EL (cell line): ENCODE data around the gene TARBP1.
A peak's percentile ranks its signal among the peaks of the same experiment; 100 is the strongest.
"Not testable (repeated sequence)": the region's sequence is repeated elsewhere in the genome, so short reads cannot be mapped to it uniquely, and the experiment has no call there.

Experiments used
- DNase-seq: peaks from one replicate; pipeline ENCODE4 v3.0.0-alpha.2; 2016

Gene TARBP1

GRCh38 chr1:234478481-234479309 is at the start of gene TARBP1:
TSS of gene TARBP1 (minus strand) at chr1:234479179. CDS start at chr1:234479103, 76 bp downstream.
- DNase-seq = peak; percentile 78

DNA sequence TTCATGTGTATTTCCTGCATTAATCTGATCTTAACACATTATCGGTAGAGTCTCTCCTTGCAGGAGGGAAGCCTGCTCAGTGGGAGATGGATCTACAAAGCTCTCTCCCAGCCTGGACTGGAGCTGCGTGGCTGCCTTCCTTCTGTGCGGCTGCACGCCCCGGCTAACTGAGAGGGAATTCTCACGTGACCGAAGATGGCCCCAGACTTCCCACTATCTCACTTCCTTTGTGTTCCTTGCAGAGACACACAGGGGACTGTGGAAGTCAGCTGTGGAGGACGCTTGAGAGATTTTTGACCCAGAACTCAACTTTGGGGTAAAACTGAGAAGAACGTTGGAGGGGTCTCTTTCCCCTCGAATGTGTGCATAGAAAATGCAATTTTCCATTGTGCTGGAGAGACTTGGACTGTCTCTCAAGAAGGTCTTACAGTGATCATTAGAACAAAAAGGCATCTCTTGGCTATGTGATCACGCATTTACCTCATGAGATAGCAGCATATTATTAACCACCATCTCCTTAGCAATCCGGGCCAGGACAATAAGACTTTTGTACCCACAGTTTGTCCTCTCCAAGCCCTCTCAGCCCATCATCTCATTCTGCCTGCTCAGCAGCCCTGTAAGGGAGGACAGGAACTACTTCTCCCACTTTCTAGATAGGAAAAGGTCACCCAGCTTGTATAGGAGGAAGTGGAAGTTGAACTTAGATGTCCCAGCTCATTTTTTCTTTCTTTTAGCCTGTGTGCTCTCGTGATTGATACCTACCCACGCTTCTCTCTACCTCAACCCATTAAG is 49.3 kb upstream of the TARBP1 start:
- DNase-seq = no peak

DNA sequence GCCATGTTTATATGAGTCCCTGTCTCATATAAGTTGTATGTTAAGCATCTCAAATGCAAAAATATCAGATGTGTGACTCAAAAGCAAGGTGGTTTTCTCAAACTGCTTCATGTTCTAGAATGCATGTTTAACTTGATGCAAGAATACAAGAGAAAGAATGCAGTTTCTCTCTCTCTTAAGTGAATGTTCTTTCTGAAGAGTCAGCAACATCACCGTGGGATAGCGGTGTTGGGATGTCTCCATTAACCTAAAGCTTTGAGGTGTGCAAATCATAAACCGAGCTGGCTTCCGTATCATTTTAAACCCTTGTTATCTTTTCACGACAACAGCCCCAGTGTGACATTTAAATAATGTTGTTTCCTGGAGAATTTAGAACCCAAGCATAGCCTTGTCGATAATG is 48.4 kb upstream of the TARBP1 start:
- no peak for DNase-seq

DNA sequence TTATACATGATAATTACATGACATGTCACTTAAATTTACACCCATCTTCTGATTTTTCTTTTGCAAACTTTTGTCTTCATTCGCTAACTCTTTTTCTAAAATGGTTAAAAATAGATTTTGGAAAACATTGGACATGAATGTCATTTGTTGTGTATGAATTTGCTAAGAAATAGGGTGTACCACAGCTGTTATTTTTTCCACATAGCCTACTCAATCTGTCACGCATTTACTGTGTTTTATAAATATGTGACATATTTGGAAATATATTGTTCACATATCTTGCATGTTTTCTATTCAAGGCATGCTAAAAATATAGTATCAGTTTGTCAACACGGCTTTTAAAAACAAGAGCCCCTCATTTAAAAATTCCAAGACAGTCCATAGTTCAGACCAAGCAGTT is 47.9 kb upstream of the TARBP1 start:
- DNase-seq = no peak

- DNase-seq = no peak
These were observed 46.3 kb upstream of the TARBP1 start for GRCh38 chr1:234525099-234525799.

DNA sequence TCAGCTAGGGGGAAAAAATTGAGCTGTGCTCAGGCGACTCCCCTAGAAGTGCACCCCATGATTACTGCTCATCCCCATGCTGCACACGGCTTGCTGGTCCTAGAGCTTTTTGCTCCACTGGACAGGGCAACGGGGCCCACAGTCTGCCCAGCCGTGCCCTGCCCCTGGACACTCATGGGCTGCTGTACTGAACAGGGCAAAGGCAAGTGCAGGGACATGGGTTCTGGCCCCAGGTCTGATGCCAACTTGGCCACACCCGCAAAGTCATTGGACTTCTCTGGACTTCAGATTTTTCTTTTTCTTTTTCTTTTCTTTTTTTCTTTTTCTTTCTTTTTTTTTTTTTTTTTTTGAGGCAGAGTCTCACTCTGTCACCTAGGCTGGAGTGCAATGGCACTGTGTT is 42.9 kb upstream of the TARBP1 start:
- DNase-seq = no peak

DNA sequence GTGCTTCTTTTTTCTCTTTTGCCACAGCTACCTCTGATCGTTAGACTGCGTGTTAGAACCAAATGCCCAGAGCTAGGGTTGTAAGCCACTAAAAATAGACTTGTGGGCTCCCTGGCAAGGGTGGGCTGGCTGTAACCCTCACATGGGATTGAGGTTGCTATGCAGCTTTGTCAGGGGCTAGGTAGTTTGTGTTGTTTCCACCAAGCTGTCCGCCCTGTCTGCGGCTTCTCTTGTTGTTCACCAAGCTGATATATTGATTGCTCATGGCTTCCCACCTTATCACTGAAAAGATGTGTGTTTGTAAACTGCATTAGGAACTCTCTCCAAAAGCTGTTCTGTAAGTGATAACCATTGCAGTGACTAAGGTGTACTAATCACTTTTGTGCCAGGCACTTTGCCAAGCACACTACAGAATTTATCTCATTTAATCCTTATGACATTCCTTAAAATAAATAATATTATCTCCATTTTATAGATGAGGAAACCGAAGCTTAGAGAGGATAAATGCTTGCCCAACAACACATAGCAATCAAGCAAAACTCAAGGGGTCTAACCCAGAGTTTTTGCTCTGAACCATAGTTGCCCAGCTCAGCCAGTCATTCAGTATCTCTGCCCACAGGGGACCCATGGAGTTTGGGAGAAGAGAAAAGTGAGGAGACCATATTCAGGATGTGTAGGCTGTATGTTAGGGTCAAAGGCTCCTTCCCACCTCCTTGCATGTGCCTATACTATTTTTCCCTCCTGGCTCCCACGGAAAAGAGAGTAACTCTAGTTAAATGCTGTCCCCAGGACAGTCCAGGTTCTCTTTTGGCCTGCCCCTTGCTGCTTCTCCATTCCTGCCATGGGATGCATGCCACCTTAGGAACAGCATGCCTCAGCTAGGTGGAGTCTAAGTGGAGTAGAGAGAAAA is 42.2 kb upstream of the TARBP1 start:
- DNase-seq = no peak

GRCh38 chr1:234519506-234519905 is 40.5 kb upstream of the TARBP1 start:
- no peak for DNase-seq

- DNase-seq = no peak
These were observed 39.9 kb upstream of the TARBP1 start for GRCh38 chr1:234518876-234519275.

- DNase-seq = not testable (repeated sequence)
These were observed 39.1 kb upstream of the TARBP1 start for GRCh38 chr1:234518086-234518485.

GRCh38 chr1:234517110-234517802 is 38.3 kb upstream of the TARBP1 start:
- no peak for DNase-seq

- peak; percentile 71 for DNase-seq
These were observed 36.9 kb upstream of the TARBP1 start for GRCh38 chr1:234515821-234516241.

- peak; percentile 63 for DNase-seq
These were observed 36.4 kb upstream of the TARBP1 start for GRCh38 chr1:234515411-234515810.

GRCh38 chr1:234512451-234512861 is 33.5 kb upstream of the TARBP1 start:
- DNase-seq = no peak

GRCh38 chr1:234509457-234510328 is 30.7 kb upstream of the TARBP1 start:
- no peak for DNase-seq

GRCh38 chr1:234507626-234508387 is 28.8 kb upstream of the TARBP1 start:
- DNase-seq = no peak

- DNase-seq = no peak
These were observed 28.1 kb upstream of the TARBP1 start for GRCh38 chr1:234507089-234507488.

DNA sequence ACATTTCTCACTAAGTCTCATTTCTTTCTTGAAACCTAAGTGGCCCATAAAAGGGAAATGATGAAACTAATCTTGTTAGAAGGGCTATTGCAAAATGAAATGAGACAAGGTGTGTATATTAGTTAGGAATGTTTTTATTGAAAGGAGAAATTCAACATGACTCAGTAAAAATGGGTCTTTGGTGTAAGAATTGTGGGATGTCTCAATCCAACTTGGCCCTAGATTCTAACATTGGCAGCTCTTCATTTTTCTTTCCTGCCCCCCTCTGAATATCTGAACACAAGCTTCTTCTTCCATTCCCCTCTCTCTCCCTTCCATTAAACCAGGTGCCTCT is 26.8 kb upstream of the TARBP1 start:
- DNase-seq = peak; percentile 51

DNA sequence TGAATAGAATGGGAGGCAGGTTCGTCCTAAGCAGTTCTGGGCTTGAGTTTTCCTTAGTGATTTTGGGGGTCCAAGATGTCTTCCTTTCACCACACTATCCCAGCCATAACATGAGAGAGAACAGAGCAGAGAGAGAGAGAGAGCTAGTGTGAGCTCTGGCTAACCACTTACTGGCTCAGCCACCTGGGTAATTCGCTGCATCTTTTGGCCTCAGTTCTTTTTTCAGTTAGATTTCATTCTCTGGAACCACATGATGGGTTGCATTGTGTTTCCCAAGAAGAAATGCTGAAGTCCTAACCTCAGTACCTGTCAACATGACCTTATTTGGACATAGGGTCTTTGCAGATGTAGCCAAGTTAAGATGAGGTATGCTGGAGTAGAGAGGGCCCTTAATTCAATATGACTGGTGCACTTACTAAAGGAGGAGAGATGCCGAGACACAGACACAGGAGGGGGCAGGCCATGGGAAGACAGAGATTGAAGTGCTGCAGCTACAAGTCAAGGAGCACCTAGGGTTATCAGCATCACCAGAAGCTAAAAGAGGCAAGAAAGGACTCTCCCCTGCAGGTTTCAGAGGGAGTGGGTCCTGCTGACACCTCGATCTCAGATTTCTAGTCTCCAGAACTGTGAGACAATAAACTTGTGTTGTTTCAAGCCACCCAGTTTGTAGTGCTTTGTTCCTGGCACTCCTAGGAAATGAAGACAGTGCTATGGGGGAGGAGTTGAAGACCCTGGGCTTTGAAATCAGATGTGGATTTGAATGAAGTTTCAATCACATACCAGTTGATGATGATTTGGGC is 26.2 kb upstream of the TARBP1 start:
- DNase-seq = no peak
